ENCODE measurements around the gene KRTAP5-8. TPM values are rescaled to one million over a fixed set of nuclear protein-coding genes. Genes with fewer than 3 reads are reported as not detected.

The KRTAP5-8 gene
- total and polyA plus RNA-seq, 2 of the 4 experiments (the other 2 are of a cell fraction): 0.07 TPM; not detected in 1

DNA sequence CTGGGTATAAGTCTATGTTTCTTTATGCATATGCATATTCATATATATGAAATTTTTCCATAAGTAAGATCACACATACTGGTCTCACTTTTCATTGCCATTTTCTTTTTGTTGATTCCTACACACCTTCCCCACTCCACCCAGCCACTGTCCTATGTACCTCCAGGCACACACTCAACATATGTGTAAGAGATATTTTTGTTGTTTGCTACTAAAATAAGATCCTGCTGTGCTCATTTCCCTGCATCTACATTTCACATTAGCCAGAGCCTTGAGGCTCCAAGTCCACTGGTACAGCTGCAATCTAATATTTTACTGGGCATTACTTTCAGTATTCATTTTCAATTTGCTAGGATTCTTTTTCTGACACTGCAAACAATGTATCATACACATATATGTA lies 19.4 kb downstream of the KRTAP5-8 start:
- no TSS peak for BruUV-seq (replicated peaks)
- Histone ChIP-seq H3K36me3 (ENCODE audit: control insufficient read depth, insufficient read depth, low read length) (no peaks in the 10 kb centered on the region), H3K4me3 (ENCODE audit: insufficient read depth, low read depth, low read length) (no peak overlapping the region), H2AFZ (replicated peaks; ENCODE audit: low read length, poor library complexity) (no peak overlapping the region), H3K27ac (ENCODE audit: insufficient read depth, low read length) (no peak overlapping the region), H4K20me1 (ENCODE audit: insufficient read depth, low read length) (no peaks in the 10 kb centered on the region), H4K8ac (ENCODE audit: low read depth in 2 of 2, low read length in 2 of 2) (no peak overlapping the region), H3K79me1 (ENCODE audit: low read depth in 1 of 2, low read length in 2 of 2) (no peaks in the 10 kb centered on the region), H2AK9ac (replicated peaks; ENCODE audit: low read depth, low read length, poor library complexity) (no peak overlapping the region), H3K4me1 (ENCODE audit: control insufficient read depth, insufficient read depth, low read length) (no peaks in the 10 kb centered on the region), H3K9me3 (ENCODE audit: control insufficient read depth, insufficient read depth, low read length) (no peaks in the 10 kb centered on the region), H2BK20ac (ENCODE audit: low read depth, low read length) (no peak overlapping the region), H2BK5ac (ENCODE audit: low read depth, low read length, poor library complexity, severe bottlenecking) (no peak overlapping the region), H2BK15ac (ENCODE audit: low read depth, low read length) (no peak overlapping the region), H2BK120ac (ENCODE audit: low read depth, low read length) (no peak overlapping the region), H3K4ac (ENCODE audit: low read depth, low read length) (no peak overlapping the region), H3K27me3 (ENCODE audit: control insufficient read depth, insufficient read depth, low read length) (0 out of 2 replicates have a peak, but pooled peaks cover 3% of the 10 kb centered on the region), H3K23ac (ENCODE audit: low read depth, low read length) (no peak overlapping the region), H4K91ac (ENCODE audit: insufficient read depth, low read depth, low read length) (no peak overlapping the region), H3K9ac (ENCODE audit: low read depth, low read length) (no peak overlapping the region), H3K4me2 (ENCODE audit: low read depth, low read length) (no peak overlapping the region), H3K18ac (ENCODE audit: low read depth, low read length) (no peak overlapping the region), H4K5ac (ENCODE audit: low read depth, low read length) (no peak overlapping the region), H2AK5ac (ENCODE audit: low read depth, low read length) (no peak overlapping the region), H3K9me1 (ENCODE audit: insufficient read depth, low read length) (no peaks in the 10 kb centered on the region), H3K14ac (replicated peaks; ENCODE audit: low read depth, low read length) (no peak overlapping the region), H3K56ac (ENCODE audit: extremely low read depth, insufficient read depth, low read length) (no peak overlapping the region)
- CTCF ChIA-PET: no interaction called here
- in situ Hi-C loops (cut with MboI; ENCODE audit: low sequenced_read_pairs): no loop called here
- intact Hi-C loops (cut with micrococcal nuclease): no loop called here
- DNase-seq (no peak), ATAC-seq (ENCODE audit: low read depth) (no peak)
- dilution Hi-C loops (cut with HindIII; ENCODE audit: low sequenced_read_pairs, unreplicated experiment): no loop called here
- POLR2A ChIA-PET (ENCODE audit: unreplicated experiment): interaction anchor here (0.6 kb wide), 1 partner anchor 1753 kb away, joined by 3 read pairs; no protein-coding TSS in a partner anchor
- TF ChIP-seq RAD21 (IDR thresholded peaks at IDR 0.05; ENCODE audit: low read length): no peak
- TF ChIP-seq MAFK (IDR thresholded peaks at IDR 0.05; ENCODE audit: low read depth, low read length): no peak
- TF ChIP-seq, protein P1, sequence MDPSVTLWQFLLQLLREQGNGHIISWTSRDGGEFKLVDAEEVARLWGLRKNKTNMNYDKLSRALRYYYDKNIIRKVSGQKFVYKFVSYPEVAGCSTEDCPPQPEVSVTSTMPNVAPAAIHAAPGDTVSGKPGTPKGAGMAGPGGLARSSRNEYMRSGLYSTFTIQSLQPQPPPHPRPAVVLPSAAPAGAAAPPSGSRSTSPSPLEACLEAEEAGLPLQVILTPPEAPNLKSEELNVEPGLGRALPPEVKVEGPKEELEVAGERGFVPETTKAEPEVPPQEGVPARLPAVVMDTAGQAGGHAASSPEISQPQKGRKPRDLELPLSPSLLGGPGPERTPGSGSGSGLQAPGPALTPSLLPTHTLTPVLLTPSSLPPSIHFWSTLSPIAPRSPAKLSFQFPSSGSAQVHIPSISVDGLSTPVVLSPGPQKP (IDR thresholded peaks at IDR 0.05; ENCODE audit: borderline replicate concordance, low read depth, low read length): no peak
- TF ChIP-seq RFX5 (IDR thresholded peaks at IDR 0.05; ENCODE audit: low read depth, low read length): no peak
- no peak for TF ChIP-seq CEBPB (IDR thresholded peaks at IDR 0.05; ENCODE audit: low read depth, low read length)
- TF ChIP-seq CHD1 (IDR thresholded peaks at IDR 0.05; ENCODE audit: low read depth, low read length): no peak
- no peak for TF ChIP-seq SMC3 (IDR thresholded peaks at IDR 0.05; ENCODE audit: low read depth, low read length)
- no peak for TF ChIP-seq NFE2L2 (IDR thresholded peaks at IDR 0.05; ENCODE audit: low read depth, low read length)
- TF ChIP-seq, protein P2, sequence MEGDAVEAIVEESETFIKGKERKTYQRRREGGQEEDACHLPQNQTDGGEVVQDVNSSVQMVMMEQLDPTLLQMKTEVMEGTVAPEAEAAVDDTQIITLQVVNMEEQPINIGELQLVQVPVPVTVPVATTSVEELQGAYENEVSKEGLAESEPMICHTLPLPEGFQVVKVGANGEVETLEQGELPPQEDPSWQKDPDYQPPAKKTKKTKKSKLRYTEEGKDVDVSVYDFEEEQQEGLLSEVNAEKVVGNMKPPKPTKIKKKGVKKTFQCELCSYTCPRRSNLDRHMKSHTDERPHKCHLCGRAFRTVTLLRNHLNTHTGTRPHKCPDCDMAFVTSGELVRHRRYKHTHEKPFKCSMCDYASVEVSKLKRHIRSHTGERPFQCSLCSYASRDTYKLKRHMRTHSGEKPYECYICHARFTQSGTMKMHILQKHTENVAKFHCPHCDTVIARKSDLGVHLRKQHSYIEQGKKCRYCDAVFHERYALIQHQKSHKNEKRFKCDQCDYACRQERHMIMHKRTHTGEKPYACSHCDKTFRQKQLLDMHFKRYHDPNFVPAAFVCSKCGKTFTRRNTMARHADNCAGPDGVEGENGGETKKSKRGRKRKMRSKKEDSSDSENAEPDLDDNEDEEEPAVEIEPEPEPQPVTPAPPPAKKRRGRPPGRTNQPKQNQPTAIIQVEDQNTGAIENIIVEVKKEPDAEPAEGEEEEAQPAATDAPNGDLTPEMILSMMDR (conservative IDR thresholded peaks at IDR 0.05; ENCODE audit: low read depth, low read length): no peak
- no peak for TF ChIP-seq MXI1 (IDR thresholded peaks at IDR 0.05; ENCODE audit: borderline replicate concordance, low read depth, low read length)
- TF ChIP-seq POLR2A (IDR thresholded peaks at IDR 0.05; ENCODE audit: low read depth, low read length): no peak
- no peak for TF ChIP-seq FOS (IDR thresholded peaks at IDR 0.05; ENCODE audit: low read depth, low read length)
